RWPE1 (cell line): ENCODE results near the gene PRDX6.
"Not testable (repeated sequence)": the region's sequence is repeated elsewhere in the genome, so short reads cannot be mapped to it uniquely, and the experiment has no call there.

Experiments
- CTCF ChIA-PET: fragments of 350-600 bp; sonication (Branson Sonifier 250); formaldehyde crosslinking; extraction: SDS; loops from one replicate; lab custom pipeline; 2021; lab: Yijun Ruan, JAX
- POLR2A ChIA-PET: fragments of 400-600 bp; formaldehyde crosslinking; extraction: SDS; loops from one replicate; lab custom pipeline; 2020; ENCODE audit warnings: antibody characterized with exemption; ENCODE audit not compliant: low non-redundant PET; lab: Yijun Ruan, JAX
- DNase-seq: peaks from one replicate; pipeline ENCODE4 v3.0.0; 2012; ENCODE audit warnings: low spot score
- H3K27ac ChIP-seq: fragments of 450-650 bp; 2 replicates; pipeline ENCODE4 v1.5.1; 2017
- CTCF ChIP-seq: fragments of 450-650 bp; conservative IDR thresholded peaks from 2 replicates; pipeline ENCODE4 v1.5.1; 2017; ENCODE audit warnings: low read depth, mild to moderate bottlenecking

PRDX6 gene

GRCh38 chr1:173467426-173467825, 9.7 kb upstream of the PRDX6 start:
- no peak for DNase-seq
- ChIA-PET POLR2A (no interaction called here), CTCF (interaction anchor here (0.6 kb wide), 1 partner anchor 428 kb away, joined by 3 read pairs; no protein-coding TSS in a partner anchor)
- no peak for TF ChIP-seq CTCF
- no peak overlapping the region for H3K27ac ChIP-seq

- no peak for DNase-seq
- POLR2A ChIA-PET: no interaction called here
- CTCF ChIA-PET: no interaction called here
- TF ChIP-seq CTCF: no peak
- H3K27ac ChIP-seq: no peak overlapping the region
Observed at GRCh38 chr1:173469656-173470055, 7.5 kb upstream of the PRDX6 start.

DNA sequence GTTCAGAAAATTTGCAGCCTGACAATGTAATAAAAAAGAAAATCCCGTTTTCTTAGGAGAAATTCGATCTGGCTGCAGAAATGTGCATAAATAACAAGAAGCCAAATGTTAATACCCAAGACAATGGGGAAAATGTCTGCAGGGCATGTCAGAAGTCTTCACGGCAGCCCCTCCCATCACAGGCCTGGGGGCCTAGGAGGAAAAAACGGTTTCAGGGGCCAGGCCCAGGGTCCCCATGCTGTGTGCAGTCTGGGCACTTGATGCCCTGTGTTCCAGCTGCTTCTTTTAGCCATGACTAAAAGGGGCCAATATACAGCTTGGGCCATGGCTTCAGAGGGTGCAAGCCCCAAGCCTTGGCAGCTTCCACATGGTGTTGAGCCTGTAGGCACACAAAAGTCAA, 6.5 kb upstream of the PRDX6 start:
- CTCF ChIA-PET: no interaction called here
- TF ChIP-seq CTCF: no peak
- DNase-seq: no peak
- POLR2A ChIA-PET: no interaction called here
- H3K27ac ChIP-seq: no peak overlapping the region

GRCh38 chr1:173473599-173474011, 3.5 kb upstream of the PRDX6 start:
- peak; percentile 48 for DNase-seq
- no peak for TF ChIP-seq CTCF
- CTCF ChIA-PET: interaction anchor here (0.5 to 0.6 kb wide), 2 partner anchors 130 to 274 kb away, joined by 4 to 5 read pairs; no protein-coding TSS in a partner anchor
- POLR2A ChIA-PET: no interaction called here
- no peak overlapping the region for H3K27ac ChIP-seq

DNA sequence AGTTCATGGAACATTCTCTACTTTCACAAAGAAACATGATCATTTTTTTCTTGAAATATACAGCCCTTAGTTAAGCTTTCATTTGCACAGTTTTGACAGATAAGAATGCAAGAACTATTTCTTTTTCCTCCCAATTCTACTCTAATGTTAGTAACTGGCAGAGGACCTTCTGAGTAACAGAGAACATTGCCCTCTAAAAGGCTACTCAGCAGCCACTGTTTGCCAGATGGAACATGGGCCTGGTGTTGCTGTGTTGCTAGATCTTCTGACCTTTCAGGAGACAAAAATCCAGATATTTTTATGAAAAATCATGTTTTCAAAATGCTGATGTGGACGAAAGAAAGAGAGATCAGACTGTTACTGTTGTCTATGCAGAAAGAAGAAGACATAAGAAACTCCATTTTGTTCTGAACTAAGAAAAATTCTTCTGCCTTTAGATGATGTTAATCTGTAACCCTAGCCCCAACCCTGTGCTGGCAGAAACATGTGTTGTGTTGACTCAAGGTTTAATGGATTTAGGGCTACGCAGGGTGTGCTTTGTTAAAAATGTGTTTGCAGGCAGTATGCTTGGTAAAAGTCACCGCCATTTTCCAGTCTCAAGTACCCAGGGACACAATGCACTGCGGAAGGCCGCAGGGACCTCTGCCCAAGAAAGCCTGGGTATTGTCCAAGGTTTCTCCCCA, 2.9 kb upstream of the PRDX6 start:
- H3K27ac ChIP-seq: no peak overlapping the region
- no peak for DNase-seq
- ChIA-PET POLR2A (no interaction called here), CTCF (no interaction called here)
- TF ChIP-seq CTCF: no peak

GRCh38 chr1:173474780-173475421, 2.2 kb upstream of the PRDX6 start:
- CTCF ChIA-PET, H3K27ac ChIP-seq: not testable (repeated sequence)

More at GRCh38 chr1:173474780-173475421, 2.2 kb upstream of the PRDX6 start:
- POLR2A ChIA-PET, DNase-seq: not testable (repeated sequence)
